Natural killer cell (primary cell): Measurements from ENCODE around the gene ADGRV1. TPM values are rescaled to one million over a fixed set of nuclear protein-coding genes. Genes with fewer than 3 reads are reported as not detected.

ENCODE experiments used
- ATAC-seq, 3 donors: fragments of 150-1000 bp in 2 of 3; fragments of 200-7000 bp in 1 of 3; cut with Tn5 transposase; 1 replicate in 1 of 3; 2 replicates in 2 of 3; pipeline ENCODE4 v1.10.0; 2021; ENCODE audit warnings: mild to moderate bottlenecking in 2 of 3, moderate library complexity in 2 of 3
- DNase-seq, 2 donors: peaks; one replicate each; pipeline versions ENCODE4 v3.0.0 to v3.0.0-alpha.2; 2013 to 2021; ENCODE audit warnings: mixed read lengths in 1 of 2
- H3K27ac ChIP-seq: one replicate; pipeline ENCODE4 v1.5.1; 2013; ENCODE audit warnings: mild to moderate bottlenecking, low read length
- H3K27me3 ChIP-seq: one replicate; pipeline ENCODE4 v1.6.1; 2013; ENCODE audit warnings: low read length; ENCODE audit not compliant: control insufficient read depth, insufficient read depth
- H3K36me3 ChIP-seq: one replicate; pipeline ENCODE4 v1.6.1; 2013; ENCODE audit warnings: low read length; ENCODE audit not compliant: control insufficient read depth, insufficient read depth
- H3K4me1 ChIP-seq: one replicate; pipeline ENCODE4 v1.6.1; 2013; ENCODE audit warnings: low read length; ENCODE audit not compliant: control insufficient read depth, insufficient read depth
- H3K4me3 ChIP-seq: one replicate; pipeline ENCODE4 v1.5.1; 2013; ENCODE audit warnings: low read length
- H3K9me3 ChIP-seq: one replicate; pipeline ENCODE4 v1.6.1; 2013; ENCODE audit warnings: low read length; ENCODE audit not compliant: control insufficient read depth, insufficient read depth
- H3K27ac Mint-ChIP-seq, 2 donors: one replicate each; pipeline ENCODE4 v1.8.0; 2022; ENCODE audit warnings: mild to moderate bottlenecking in 2 of 2, mixed read lengths in 2 of 2, moderate library complexity in 1 of 2
- H3K27me3 Mint-ChIP-seq, 2 donors: one replicate each; pipeline ENCODE4 v1.8.0; 2022; ENCODE audit warnings: low read depth in 2 of 2, mixed read lengths in 2 of 2
- H3K36me3 Mint-ChIP-seq: one replicate; pipeline ENCODE4 v1.8.0; 2022; ENCODE audit warnings: mixed read lengths
- H3K4me1 Mint-ChIP-seq, 2 donors: one replicate each; pipeline ENCODE4 v1.8.0; 2022; ENCODE audit warnings: mixed read lengths in 2 of 2
- H3K4me3 Mint-ChIP-seq: one replicate; pipeline ENCODE4 v1.8.0; 2022; ENCODE audit warnings: mild to moderate bottlenecking, moderate library complexity, mixed read lengths
- H3K9me3 Mint-ChIP-seq, 2 donors: one replicate each; pipeline ENCODE4 v1.8.0; 2022; ENCODE audit warnings: mixed read lengths in 2 of 2
- CTCF ChIP-seq: fragments of 200-600 bp; IDR thresholded peaks from one replicate; pipeline ENCODE4 v1.8.0; 2022; ENCODE audit warnings: antibody characterized with exemption
- WGBS: methylation state at CpG from one replicate; pipeline ENCODE4 v1.1.7; 2013; ENCODE audit warnings: missing lambda C conversion rate; ENCODE audit not compliant: insufficient coverage; 5-methylcytosine and 5-hydroxymethylcytosine counted together
- intact Hi-C: fragments of 100-400 bp; cut with micrococcal nuclease; formaldehyde crosslinking; loops from one replicate; pipeline ENCODE4 v1.14.2; 2022
- total RNA-seq, 4 donors: library from RNA; stranded (reverse); fragments of 120-200 nt in 1 of 4; gene quantifications; one replicate each; pipeline versions ENCODE4 v1.2.3 to v1.2.4, GENCODE V29; 2013 to 2022

ADGRV1 gene
- total RNA-seq, 3 donors from 2014 or later (not counting 1 experiment from before 2014, with no cell fraction given) = 0.50 to 0.71 TPM; not detected in 1

- Mint-ChIP-seq H3K9me3 (no peaks in the 10 kb centered on the region), H3K36me3 (no peaks in the 10 kb centered on the region), H3K4me1 (peaks cover 8 to 9% of the 10 kb centered on the region in 2 donors), H3K27me3 (peaks cover 10 to 19% of the 10 kb centered on the region in 2 donors), H3K27ac (no peak overlapping the region), H3K4me3 (no peak overlapping the region)
- WGBS = no CpG with 5 or more reads among the region's 1 CpG
- H3K27me3 ChIP-seq = no peaks in the 10 kb centered on the region
- H3K4me3 ChIP-seq = no peak overlapping the region
- ATAC-seq (no peak), DNase-seq (no peak)
- no peaks in the 10 kb centered on the region for H3K4me1 ChIP-seq
- no peaks in the 10 kb centered on the region for H3K36me3 ChIP-seq
- no peaks in the 10 kb centered on the region for H3K9me3 ChIP-seq
- intact Hi-C loops = no loop called here
- TF ChIP-seq CTCF = no peak
- H3K27ac ChIP-seq = no peak overlapping the region
Observed at GRCh38 chr5:91104062-91104448, 545.5 kb downstream of the ADGRV1 start.

- intact Hi-C loops = no loop called here
Observed at GRCh38 chr5:91106842-91107511, 548.4 kb downstream of the ADGRV1 start.

GRCh38 chr5:91109634-91110033, 551.0 kb downstream of the ADGRV1 start:
- Mint-ChIP-seq H3K27me3 (peaks cover 10 to 18% of the 10 kb centered on the region in 2 donors), H3K4me1 (peaks cover 0 to 6% of the 10 kb centered on the region in 2 donors), H3K27ac (no peak overlapping the region), H3K9me3 (no peaks in the 10 kb centered on the region), H3K4me3 (no peak overlapping the region), H3K36me3 (no peaks in the 10 kb centered on the region)
- H3K4me3 ChIP-seq = no peak overlapping the region
- no peak overlapping the region for H3K27ac ChIP-seq
- ATAC-seq (no peak), DNase-seq (no peak)
- no peaks in the 10 kb centered on the region for H3K27me3 ChIP-seq
- H3K36me3 ChIP-seq = no peaks in the 10 kb centered on the region
- H3K4me1 ChIP-seq = no peaks in the 10 kb centered on the region
- intact Hi-C loops = no loop called here
- H3K9me3 ChIP-seq = no peaks in the 10 kb centered on the region
- WGBS = 86% methylated on average over 1 of the region's 1 CpG
- no peak for TF ChIP-seq CTCF

More at GRCh38 chr5:91106842-91107511, 548.4 kb downstream of the ADGRV1 start:
- no peaks in the 10 kb centered on the region for H3K4me1 ChIP-seq
- peaks cover 0 to 4% of the 10 kb centered on the region in 2 donors for H3K4me1 Mint-ChIP-seq
- no peak for TF ChIP-seq CTCF
- no peak overlapping the region for H3K4me3 Mint-ChIP-seq
- H3K36me3 Mint-ChIP-seq = no peaks in the 10 kb centered on the region
- H3K36me3 ChIP-seq = no peaks in the 10 kb centered on the region
- WGBS = 89% methylated on average over 8 of the region's 8 CpGs
- no peak for ATAC-seq
- no peak for DNase-seq
- H3K27me3 ChIP-seq = no peaks in the 10 kb centered on the region
- no peak overlapping the region for H3K27ac ChIP-seq
- no peak overlapping the region for H3K4me3 ChIP-seq
- H3K9me3 Mint-ChIP-seq = no peaks in the 10 kb centered on the region
- no peak overlapping the region for H3K27ac Mint-ChIP-seq
- peaks cover 10 to 12% of the 10 kb centered on the region in 2 donors for H3K27me3 Mint-ChIP-seq
- H3K9me3 ChIP-seq = no peaks in the 10 kb centered on the region

GRCh38 chr5:91110686-91111085, 552.1 kb downstream of the ADGRV1 start:
- H3K36me3 Mint-ChIP-seq = no peaks in the 10 kb centered on the region
- H3K27ac Mint-ChIP-seq = no peak overlapping the region
- peaks cover 10 to 18% of the 10 kb centered on the region in 2 donors for H3K27me3 Mint-ChIP-seq
- no peak overlapping the region for H3K4me3 Mint-ChIP-seq
- WGBS = 83% methylated on average over 5 of the region's 5 CpGs
- no peak for DNase-seq
- Histone ChIP-seq H3K9me3 (no peaks in the 10 kb centered on the region), H3K36me3 (no peaks in the 10 kb centered on the region), H3K27me3 (no peaks in the 10 kb centered on the region), H3K4me3 (no peak overlapping the region), H3K27ac (no peak overlapping the region), H3K4me1 (no peaks in the 10 kb centered on the region)
- TF ChIP-seq CTCF = no peak
- intact Hi-C loops = no loop called here
- H3K4me1 Mint-ChIP-seq = peaks cover 0 to 12% of the 10 kb centered on the region in 2 donors
- no peak for ATAC-seq
- no peaks in the 10 kb centered on the region for H3K9me3 Mint-ChIP-seq
